ENCODE measurements around the gene CFAP298. TPM values are rescaled to one million over a fixed set of nuclear protein-coding genes. Genes with fewer than 3 reads are reported as not detected.

The CFAP298 gene
- total RNA-seq, 2 donors from 2014 or later, result 16.1 to 22.2 TPM

GRCh38 chr21:32593690-32594089 is 18.5 kb downstream of the CFAP298 start:
- no peak for TF ChIP-seq CTCF (IDR thresholded peaks at IDR 0.05)
- H3K4me3 ChIP-seq, result no peak overlapping the region

GRCh38 chr21:32592929-32593502 is 19.2 kb downstream of the CFAP298 start:
- H3K27me3 ChIP-seq, result no peaks in the 10 kb centered on the region
- H3K27ac ChIP-seq, result no peak overlapping the region
- H3K4me1 ChIP-seq, result no peaks in the 10 kb centered on the region
- TF ChIP-seq CTCF (IDR thresholded peaks at IDR 0.05), result no peak
- H3K4me3 ChIP-seq, result no peak overlapping the region
- no peak for DNase-seq (ENCODE audit: low spot score)
- no peaks in the 10 kb centered on the region for H3K36me3 ChIP-seq
- H3K9me3 ChIP-seq, result no peaks in the 10 kb centered on the region

More at GRCh38 chr21:32593690-32594089, 18.5 kb downstream of the CFAP298 start:
- no peaks in the 10 kb centered on the region for H3K9me3 ChIP-seq
- DNase-seq (ENCODE audit: low spot score), result no peak
- no peak overlapping the region for H3K27ac ChIP-seq
- no peaks in the 10 kb centered on the region for H3K36me3 ChIP-seq
- no peaks in the 10 kb centered on the region for H3K4me1 ChIP-seq
- no peaks in the 10 kb centered on the region for H3K27me3 ChIP-seq

GRCh38 chr21:32590130-32590529 is 22.0 kb downstream of the CFAP298 start:
- no peaks in the 10 kb centered on the region for H3K9me3 ChIP-seq
- no peak for TF ChIP-seq CTCF (IDR thresholded peaks at IDR 0.05)
- DNase-seq (ENCODE audit: low spot score), result no peak
- no peak overlapping the region for H3K27ac ChIP-seq
- H3K4me3 ChIP-seq, result no peak overlapping the region
- H3K4me1 ChIP-seq, result no peaks in the 10 kb centered on the region
- no peaks in the 10 kb centered on the region for H3K27me3 ChIP-seq
- no peaks in the 10 kb centered on the region for H3K36me3 ChIP-seq

GRCh38 chr21:32587651-32588050 is 24.5 kb downstream of the CFAP298 start:
- TF ChIP-seq CTCF (IDR thresholded peaks at IDR 0.05), result no peak
- no peaks in the 10 kb centered on the region for H3K27me3 ChIP-seq
- DNase-seq (ENCODE audit: low spot score), result no peak
- no peak overlapping the region for H3K4me3 ChIP-seq
- no peak overlapping the region for H3K27ac ChIP-seq
- no peaks in the 10 kb centered on the region for H3K36me3 ChIP-seq
- H3K4me1 ChIP-seq, result no peaks in the 10 kb centered on the region
- no peaks in the 10 kb centered on the region for H3K9me3 ChIP-seq

- H3K4me3 ChIP-seq, result no peak overlapping the region
- no peaks in the 10 kb centered on the region for H3K9me3 ChIP-seq
- TF ChIP-seq CTCF (IDR thresholded peaks at IDR 0.05), result no peak
- H3K27ac ChIP-seq, result no peak overlapping the region
- H3K27me3 ChIP-seq, result no peaks in the 10 kb centered on the region
- no peak for DNase-seq (ENCODE audit: low spot score)
- H3K4me1 ChIP-seq, result no peaks in the 10 kb centered on the region
- no peaks in the 10 kb centered on the region for H3K36me3 ChIP-seq
Observed at GRCh38 chr21:32587120-32587519, 25.1 kb downstream of the CFAP298 start.

- TF ChIP-seq CTCF (IDR thresholded peaks at IDR 0.05), result no peak
- H3K27me3 ChIP-seq, result no peaks in the 10 kb centered on the region
- no peaks in the 10 kb centered on the region for H3K4me1 ChIP-seq
Observed at GRCh38 chr21:32585970-32586369, 26.2 kb downstream of the CFAP298 start.

More at GRCh38 chr21:32585970-32586369, 26.2 kb downstream of the CFAP298 start:
- DNase-seq (ENCODE audit: low spot score), result no peak
- no peaks in the 10 kb centered on the region for H3K36me3 ChIP-seq
- no peak overlapping the region for H3K4me3 ChIP-seq
- H3K27ac ChIP-seq, result no peak overlapping the region
- H3K9me3 ChIP-seq, result no peaks in the 10 kb centered on the region

All from right atrium auricular region (tissue), 2 donors.